C4-2B (cell line): ENCODE data around the gene PLAC1.

Source experiments
- ZFX ChIP-seq: fragments of 450-650 bp; IDR thresholded peaks from 2 replicates; pipeline ENCODE4 v1.6.1; 2017
- TF ChIP-seq, protein P1 (sequence below): fragments of 450-650 bp; conservative IDR thresholded peaks from 2 replicates; pipeline ENCODE4 v1.5.1; 2017; ENCODE audit warnings: mild to moderate bottlenecking

DNA sequence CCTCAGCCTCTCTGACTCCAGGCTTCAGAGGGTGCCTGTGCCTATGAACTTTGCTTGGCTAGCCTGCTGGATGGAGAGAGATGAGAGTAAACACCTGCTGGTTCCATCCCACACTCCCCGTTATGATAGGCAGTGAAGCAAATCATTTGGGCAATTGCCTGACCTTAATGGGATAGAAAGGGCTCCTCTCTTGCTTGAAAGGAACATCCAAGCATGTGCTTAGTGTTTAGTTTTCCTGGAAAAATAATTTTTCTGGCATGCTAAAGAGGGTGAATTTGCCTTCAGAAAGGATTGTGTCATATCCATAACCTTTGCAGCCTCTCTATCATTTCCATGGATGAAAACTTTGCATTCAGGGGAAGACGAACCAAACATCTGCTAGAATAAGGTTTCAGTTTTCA is 10.8 kb downstream of the PLAC1 start:
- TF ChIP-seq, protein P1, sequence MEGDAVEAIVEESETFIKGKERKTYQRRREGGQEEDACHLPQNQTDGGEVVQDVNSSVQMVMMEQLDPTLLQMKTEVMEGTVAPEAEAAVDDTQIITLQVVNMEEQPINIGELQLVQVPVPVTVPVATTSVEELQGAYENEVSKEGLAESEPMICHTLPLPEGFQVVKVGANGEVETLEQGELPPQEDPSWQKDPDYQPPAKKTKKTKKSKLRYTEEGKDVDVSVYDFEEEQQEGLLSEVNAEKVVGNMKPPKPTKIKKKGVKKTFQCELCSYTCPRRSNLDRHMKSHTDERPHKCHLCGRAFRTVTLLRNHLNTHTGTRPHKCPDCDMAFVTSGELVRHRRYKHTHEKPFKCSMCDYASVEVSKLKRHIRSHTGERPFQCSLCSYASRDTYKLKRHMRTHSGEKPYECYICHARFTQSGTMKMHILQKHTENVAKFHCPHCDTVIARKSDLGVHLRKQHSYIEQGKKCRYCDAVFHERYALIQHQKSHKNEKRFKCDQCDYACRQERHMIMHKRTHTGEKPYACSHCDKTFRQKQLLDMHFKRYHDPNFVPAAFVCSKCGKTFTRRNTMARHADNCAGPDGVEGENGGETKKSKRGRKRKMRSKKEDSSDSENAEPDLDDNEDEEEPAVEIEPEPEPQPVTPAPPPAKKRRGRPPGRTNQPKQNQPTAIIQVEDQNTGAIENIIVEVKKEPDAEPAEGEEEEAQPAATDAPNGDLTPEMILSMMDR, result no peak
- no peak for TF ChIP-seq ZFX
